Measurements from ENCODE around the gene MIPEP.
A peak's percentile ranks its signal among the peaks of the same experiment; 100 is the strongest.
"Not testable (repeated sequence)": the region's sequence is repeated elsewhere in the genome, so short reads cannot be mapped to it uniquely, and the experiment has no call there.

The MIPEP gene

GRCh38 chr13:23894746-23895145 lies 5.5 kb upstream of the MIPEP start:
- DNase-seq (ENCODE audit: low read depth, low spot score); H3K4me3 ChIP-seq (ENCODE audit: low read length): not testable (repeated sequence)

- not testable (repeated sequence) for H3K4me3 ChIP-seq (ENCODE audit: low read length); DNase-seq (ENCODE audit: low read depth, low spot score)
These were observed 4.6 kb upstream of the MIPEP start for GRCh38 chr13:23893791-23894190.

GRCh38 chr13:23889615-23890607 lies 711 bp upstream of the MIPEP start:
- peak overlapping the region; percentile 91 for H3K4me3 ChIP-seq (ENCODE audit: low read length)
- no peak for DNase-seq (ENCODE audit: low read depth, low spot score)

GRCh38 chr13:23884361-23884760 lies 4.8 kb downstream of the MIPEP start:
- DNase-seq (ENCODE audit: low read depth, low spot score); H3K4me3 ChIP-seq (ENCODE audit: low read length): not testable (repeated sequence)

- no peak for DNase-seq (ENCODE audit: low read depth, low spot score)
- H3K4me3 ChIP-seq (ENCODE audit: low read length) = no peak overlapping the region
These were observed 5.9 kb downstream of the MIPEP start for GRCh38 chr13:23883255-23883654.

GRCh38 chr13:23881402-23881800 lies 7.8 kb downstream of the MIPEP start:
- H3K4me3 ChIP-seq (ENCODE audit: low read length); DNase-seq (ENCODE audit: low read depth, low spot score): not testable (repeated sequence)

GRCh38 chr13:23880493-23881401 lies 8.5 kb downstream of the MIPEP start:
- DNase-seq (ENCODE audit: low read depth, low spot score) = not testable (repeated sequence)

GRCh38 chr13:23877286-23877685 lies 11.9 kb downstream of the MIPEP start:
- H3K4me3 ChIP-seq (ENCODE audit: low read length) = no peak overlapping the region
- no peak for DNase-seq (ENCODE audit: low read depth, low spot score)

More at GRCh38 chr13:23880493-23881401, 8.5 kb downstream of the MIPEP start:
- H3K4me3 ChIP-seq (ENCODE audit: low read length) = not testable (repeated sequence)

- no peak for DNase-seq (ENCODE audit: low read depth, low spot score)
- H3K4me3 ChIP-seq (ENCODE audit: low read length) = no peak overlapping the region
These were observed 12.9 kb downstream of the MIPEP start for GRCh38 chr13:23876265-23876664.

- H3K4me3 ChIP-seq (ENCODE audit: low read length) = no peak overlapping the region
- DNase-seq (ENCODE audit: low read depth, low spot score) = no peak
These were observed 17.5 kb downstream of the MIPEP start for GRCh38 chr13:23871616-23872220.

- no peak for DNase-seq (ENCODE audit: low read depth, low spot score)
- no peak overlapping the region for H3K4me3 ChIP-seq (ENCODE audit: low read length)
These were observed 18.7 kb downstream of the MIPEP start for GRCh38 chr13:23870356-23871140.

GRCh38 chr13:23868521-23868920 lies 20.7 kb downstream of the MIPEP start:
- no peak for DNase-seq (ENCODE audit: low read depth, low spot score)
- H3K4me3 ChIP-seq (ENCODE audit: low read length) = no peak overlapping the region

- H3K4me3 ChIP-seq (ENCODE audit: low read length) = no peak overlapping the region
- no peak for DNase-seq (ENCODE audit: low read depth, low spot score)
These were observed 22.1 kb downstream of the MIPEP start for GRCh38 chr13:23867027-23867491.

GRCh38 chr13:23866420-23867026 lies 22.7 kb downstream of the MIPEP start:
- peak; percentile 71 for DNase-seq (ENCODE audit: low read depth, low spot score)
- H3K4me3 ChIP-seq (ENCODE audit: low read length) = no peak overlapping the region

- no peak overlapping the region for H3K4me3 ChIP-seq (ENCODE audit: low read length)
- no peak for DNase-seq (ENCODE audit: low read depth, low spot score)
These were observed 23.3 kb downstream of the MIPEP start for GRCh38 chr13:23865906-23866305.

GRCh38 chr13:23865026-23865425 lies 24.2 kb downstream of the MIPEP start:
- no peak overlapping the region for H3K4me3 ChIP-seq (ENCODE audit: low read length)
- DNase-seq (ENCODE audit: low read depth, low spot score) = peak; percentile 64

- DNase-seq (ENCODE audit: low read depth, low spot score) = no peak
- no peak overlapping the region for H3K4me3 ChIP-seq (ENCODE audit: low read length)
These were observed 27.9 kb downstream of the MIPEP start for GRCh38 chr13:23861310-23861709.

- no peak overlapping the region for H3K4me3 ChIP-seq (ENCODE audit: low read length)
- DNase-seq (ENCODE audit: low read depth, low spot score) = no peak
These were observed 29.3 kb downstream of the MIPEP start for GRCh38 chr13:23859904-23860303.
